H1 (cell line): ENCODE results near the gene PFN3.
"Not testable (repeated sequence)": the region's sequence is repeated elsewhere in the genome, so short reads cannot be mapped to it uniquely, and the experiment has no call there.

Experiments used
- CTCF ChIP-seq, 3 experiments: IDR thresholded peaks; 1 replicate in 2 of 3; 2 replicates in 1 of 3; pipeline versions ENCODE4 v1.5.1 to v1.6.1; 2011; ENCODE audit warnings: low read length in 3 of 3, mild to moderate bottlenecking in 3 of 3, inconsistent platforms in 2 of 3, low read depth in 1 of 3, moderate library complexity in 1 of 3; ENCODE audit not compliant: insufficient read depth in 1 of 3; ENCODE audit errors: control extremely low read depth in 1 of 3
- EZH2 ChIP-seq: fragments of 200-600 bp; sonication (generic); IDR thresholded peaks from 2 replicates; pipeline ENCODE4 v1.7.1; 2012; ENCODE audit warnings: low read depth, mild to moderate bottlenecking, moderate library complexity, low read length, inconsistent platforms; ENCODE audit not compliant: severe bottlenecking
- POU5F1 ChIP-seq: IDR thresholded peaks from 2 replicates; pipeline ENCODE4 v1.6.1; 2011; ENCODE audit warnings: low read depth, mild to moderate bottlenecking, low read length, moderate library complexity
- RNF2 ChIP-seq: fragments of 200-900, 300-1000 bp; sonication (generic); IDR thresholded peaks from 2 replicates; pipeline ENCODE4 v1.7.1; 2016; ENCODE audit warnings: borderline replicate concordance, low read depth, mild to moderate bottlenecking, antibody characterized with exemption, low read length; ENCODE audit not compliant: poor library complexity, severe bottlenecking; ENCODE audit errors: missing control alignments

- not testable (repeated sequence) for TF ChIP-seq RNF2; POU5F1; CTCF (IDR thresholded peaks at IDR 0.05; ENCODE audit: control extremely low read depth in 1 of 3, insufficient read depth in 1 of 3, low read depth in 1 of 3, low read length in 3 of 3); EZH2
Observed at GRCh38 chr5:177375516-177375915, 24.9 kb downstream of the PFN3 start.
